DOHH2 (cell line): ENCODE data around the gene POP4.

Experiments
- H3F3A ChIP-seq: fragments of 200-600 bp; sonication (generic), shearing (Covaris generic); 2 replicates; pipeline ENCODE4 v1.6.0; 2016; ENCODE audit warnings: antibody characterized with exemption, mild to moderate bottlenecking; ENCODE audit not compliant: control insufficient read depth, insufficient read depth
- H3K27ac ChIP-seq: fragments of 200-600 bp; sonication (generic); 2 replicates; pipeline ENCODE4 v1.5.1; 2014; ENCODE audit warnings: low read depth, mild to moderate bottlenecking, low read length, moderate library complexity
- H3K27me3 ChIP-seq: fragments of 200-600 bp; sonication (generic); 2 replicates; pipeline ENCODE4 v1.6.1; 2014; ENCODE audit warnings: mild to moderate bottlenecking, low read length, mixed read lengths; ENCODE audit not compliant: control insufficient read depth
- H3K36me3 ChIP-seq: fragments of 200-600 bp; sonication (generic); 2 replicates; pipeline ENCODE4 v1.6.1; 2014; ENCODE audit warnings: mild to moderate bottlenecking, low read length, moderate library complexity, mixed read lengths; ENCODE audit not compliant: control insufficient read depth
- H3K4me1 ChIP-seq: fragments of 200-600 bp; sonication (generic); 2 replicates; pipeline ENCODE4 v1.6.1; 2014; ENCODE audit warnings: mild to moderate bottlenecking, low read length, mixed read lengths; ENCODE audit not compliant: control insufficient read depth
- H3K4me2 ChIP-seq: fragments of 200-600 bp; sonication (generic); 2 replicates; pipeline ENCODE4 v1.6.0; 2014; ENCODE audit warnings: mild to moderate bottlenecking, low read length, moderate library complexity
- H3K4me3 ChIP-seq: fragments of 200-600 bp; sonication (generic); 2 replicates; pipeline ENCODE4 v1.5.1; 2014; ENCODE audit warnings: mild to moderate bottlenecking, low read length, mixed read lengths
- H3K79me2 ChIP-seq: fragments of 200-600 bp; sonication (generic); 2 replicates; pipeline ENCODE4 v1.6.1; 2014; ENCODE audit warnings: mild to moderate bottlenecking, low read length, mixed read lengths; ENCODE audit not compliant: control insufficient read depth
- H3K9me2 ChIP-seq: fragments of 200-600 bp; sonication (generic); replicated peaks from 2 replicates; pipeline ENCODE4 v1.6.1; 2014; ENCODE audit warnings: mild to moderate bottlenecking, low read length, mixed read lengths; ENCODE audit not compliant: control insufficient read depth
- H3K9me3 ChIP-seq: fragments of 200-600 bp; sonication (generic); 2 replicates; pipeline ENCODE4 v1.6.1; 2014; ENCODE audit warnings: antibody characterized with exemption, low read length, mixed read lengths; ENCODE audit not compliant: control insufficient read depth, insufficient read depth
- H4K20me1 ChIP-seq: fragments of 200-600 bp; sonication (generic); 2 replicates; pipeline ENCODE4 v1.6.0; 2014; ENCODE audit warnings: low read depth, mild to moderate bottlenecking, antibody characterized with exemption, low read length, moderate library complexity; ENCODE audit not compliant: control insufficient read depth, insufficient read depth
- CTCF ChIP-seq: fragments of 200-600 bp; sonication (generic); IDR thresholded peaks from one replicate; pipeline ENCODE4 v1.5.1; 2014; ENCODE audit warnings: antibody characterized with exemption, mild to moderate bottlenecking, low read depth, low read length; ENCODE audit not compliant: poor library complexity, severe bottlenecking
- EZH2phosphoT487 ChIP-seq: fragments of 200-600 bp; sonication (generic); IDR thresholded peaks from 2 replicates; pipeline ENCODE4 v1.6.1; 2017; ENCODE audit warnings: borderline replicate concordance, mild to moderate bottlenecking, antibody characterized with exemption, low read length, moderate library complexity, mixed read lengths

The POP4 gene

DNA sequence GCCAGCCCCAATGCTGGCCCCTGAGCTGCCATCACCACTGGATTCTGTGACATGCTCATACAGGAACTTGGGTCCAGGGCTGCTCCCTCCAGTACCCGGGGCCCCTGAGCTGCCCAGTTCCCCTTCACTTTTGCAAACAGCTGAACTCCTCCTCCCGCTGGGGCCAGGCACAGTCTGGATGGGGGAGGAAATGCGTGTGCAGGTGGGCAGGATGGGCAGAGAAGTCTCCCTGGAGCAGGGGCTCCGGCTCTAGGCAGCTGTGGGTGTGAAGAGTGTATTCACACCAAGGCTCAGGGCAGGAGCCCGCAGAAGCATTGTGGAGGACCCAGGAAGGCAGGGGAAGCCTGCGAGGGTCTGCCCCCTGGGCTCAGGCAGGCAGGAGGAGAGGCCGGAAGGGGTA is 12.4 kb downstream of the POP4 start:
- Histone ChIP-seq H3K27me3 (0 out of 2 replicates have a peak, but pooled peaks cover 11% of the 10 kb centered on the region), H3K9me2 (no peaks in the 10 kb centered on the region), H3K36me3 (peaks cover 25% of the 10 kb centered on the region), H3K9me3 (no peaks in the 10 kb centered on the region), H3K79me2 (no peaks in the 10 kb centered on the region), H3K4me3 (no peak overlapping the region), H3K27ac (no peak overlapping the region), H3K4me1 (no peaks in the 10 kb centered on the region), H3F3A (no peaks in the 10 kb centered on the region), H3K4me2 (no peak overlapping the region), H4K20me1 (no peaks in the 10 kb centered on the region)
- TF ChIP-seq EZH2phosphoT487 (no peak), CTCF (no peak)

DNA sequence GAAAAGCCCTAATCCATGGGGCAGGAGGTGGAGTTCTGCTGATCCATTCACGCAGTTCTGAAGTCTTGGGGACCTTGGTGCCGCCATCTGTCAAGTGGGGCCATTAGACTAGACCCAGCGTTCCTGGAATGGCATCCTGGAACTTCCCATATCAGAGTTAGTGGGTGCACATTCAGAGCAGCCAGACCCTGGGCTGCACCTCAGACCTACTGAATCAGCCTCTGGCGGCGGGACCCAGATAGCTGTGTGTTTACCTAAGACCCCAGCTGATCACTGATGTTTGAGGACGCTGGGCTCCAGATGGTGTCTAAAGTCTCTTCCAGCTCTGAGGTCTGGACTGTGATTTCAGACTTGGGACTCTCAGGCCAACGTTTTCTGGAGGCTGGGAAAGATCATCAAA is 12.8 kb downstream of the POP4 start:
- Histone ChIP-seq H3K4me1 (no peaks in the 10 kb centered on the region), H3K9me3 (no peaks in the 10 kb centered on the region), H3K27me3 (0 out of 2 replicates have a peak, but pooled peaks cover 11% of the 10 kb centered on the region), H3K27ac (no peak overlapping the region), H4K20me1 (no peaks in the 10 kb centered on the region), H3K36me3 (peaks cover 21% of the 10 kb centered on the region), H3K4me2 (no peak overlapping the region), H3K9me2 (no peaks in the 10 kb centered on the region), H3K79me2 (no peaks in the 10 kb centered on the region), H3F3A (no peaks in the 10 kb centered on the region), H3K4me3 (no peak overlapping the region)
- TF ChIP-seq CTCF (no peak), EZH2phosphoT487 (no peak)

DNA sequence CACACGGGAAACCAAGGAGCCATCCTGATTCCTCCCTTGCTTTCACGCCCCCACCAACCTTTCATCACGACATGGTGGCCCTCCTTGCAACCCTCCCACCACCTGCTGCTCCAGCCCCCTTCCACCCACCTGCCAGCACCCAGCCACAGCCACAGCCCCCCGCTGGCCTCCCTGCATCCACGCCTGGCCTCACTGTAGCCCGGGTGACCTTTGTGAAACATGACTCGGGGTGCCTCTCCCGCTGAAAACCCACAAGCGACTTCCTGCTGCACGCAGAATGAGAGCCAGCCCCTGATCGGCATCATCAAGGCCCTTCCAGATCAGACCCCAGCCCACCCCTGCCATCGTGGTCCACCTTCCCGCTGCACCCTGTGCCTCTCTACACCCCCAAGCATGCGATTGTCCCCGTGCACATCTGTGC is 14.9 kb downstream of the POP4 start:
- H3K27me3 ChIP-seq = 0 out of 2 replicates have a peak, but pooled peaks cover 11% of the 10 kb centered on the region
- no peaks in the 10 kb centered on the region for H3K79me2 ChIP-seq
- H3K4me1 ChIP-seq = no peaks in the 10 kb centered on the region
- no peaks in the 10 kb centered on the region for H3K9me2 ChIP-seq
- no peak for TF ChIP-seq EZH2phosphoT487
- no peak for TF ChIP-seq CTCF
- no peak overlapping the region for H3K4me3 ChIP-seq
- peaks cover 7% of the 10 kb centered on the region for H3K36me3 ChIP-seq
- H4K20me1 ChIP-seq = no peaks in the 10 kb centered on the region
- no peaks in the 10 kb centered on the region for H3K9me3 ChIP-seq
- no peak overlapping the region for H3K27ac ChIP-seq
- H3K4me2 ChIP-seq = no peak overlapping the region
- no peaks in the 10 kb centered on the region for H3F3A ChIP-seq
